ENCODE results near the gene TCP11. TPM values are rescaled to one million over a fixed set of nuclear protein-coding genes. Genes with fewer than 3 reads are reported as not detected.

TCP11 gene
- total and polyA plus RNA-seq, 2 donors (not counting 1 experiment from before 2014, with no cell fraction given): not detected

- ChIA-PET POLR2A (no interaction called here), CTCF (interaction anchor here (1.1 to 1.3 kb wide), 2 partner anchors 12 to 141 kb away, joined by 4 to 6 read pairs; no protein-coding TSS in a partner anchor)
- Histone ChIP-seq H3K9me3 (ENCODE audit: control extremely low read depth in 1 of 3, control insufficient read depth in 2 of 3, insufficient read depth in 1 of 3, low read length in 2 of 3) (peaks cover 0 to 5% (median 2%) of the 10 kb centered on the region in 3 donors), H4K20me1 (ENCODE audit: control insufficient read depth, insufficient read depth, low read length, poor library complexity, severe bottlenecking) (no peaks in the 10 kb centered on the region), H3K4me1 (ENCODE audit: control insufficient read depth in 2 of 2, insufficient read depth in 2 of 2, low read length in 2 of 2) (no peaks in the 10 kb centered on the region), H3K4me3 (ENCODE audit: control extremely low read depth in 1 of 5, extremely low read depth in 1 of 5, insufficient read depth in 1 of 5, low read depth in 2 of 5, low read length in 4 of 5) (no peak overlapping the region), H3K36me3 (replicated peaks in 1 of 2; ENCODE audit: control extremely low read depth in 1 of 2, control insufficient read depth in 1 of 2, extremely low read depth in 1 of 2, insufficient read depth in 2 of 2, low read length in 1 of 2) (no peaks in the 10 kb centered on the region), H2AFZ (ENCODE audit: insufficient read depth, low read depth, low read length, poor library complexity, severe bottlenecking) (no peak overlapping the region), H3K4me2 (replicated peaks; ENCODE audit: low read depth, low read length, poor library complexity, severe bottlenecking) (no peak overlapping the region), H3K27me3 (replicated peaks in 1 of 4; ENCODE audit: control extremely low read depth in 1 of 4, control insufficient read depth in 3 of 4, insufficient read depth in 4 of 4, low read length in 3 of 4) (peaks cover 0 to 8% (median 1%) of the 10 kb centered on the region in 4 experiments), H3K27ac (ENCODE audit: low read length in 2 of 2) (no peak overlapping the region), H3K79me2 (ENCODE audit: control insufficient read depth, insufficient read depth, low read length) (no peaks in the 10 kb centered on the region), H3K9ac (ENCODE audit: low read length) (no peak overlapping the region)
- H3K4me3 Mint-ChIP-seq: no peak overlapping the region
- intact Hi-C loops (cut with micrococcal nuclease): no loop called here
- WGBS (ENCODE audit: insufficient coverage): 89% methylated on average over 2 of the region's 4 CpGs
- no peak overlapping the region for H3K27ac Mint-ChIP-seq
- peaks cover 32% of the 10 kb centered on the region for H3K27me3 Mint-ChIP-seq
- TF ChIP-seq EZH2 (IDR thresholded peaks at IDR 0.05; ENCODE audit: borderline replicate concordance, insufficient read depth, low read depth, low read length, poor library complexity, severe bottlenecking): no peak
- TF ChIP-seq, protein P1, sequence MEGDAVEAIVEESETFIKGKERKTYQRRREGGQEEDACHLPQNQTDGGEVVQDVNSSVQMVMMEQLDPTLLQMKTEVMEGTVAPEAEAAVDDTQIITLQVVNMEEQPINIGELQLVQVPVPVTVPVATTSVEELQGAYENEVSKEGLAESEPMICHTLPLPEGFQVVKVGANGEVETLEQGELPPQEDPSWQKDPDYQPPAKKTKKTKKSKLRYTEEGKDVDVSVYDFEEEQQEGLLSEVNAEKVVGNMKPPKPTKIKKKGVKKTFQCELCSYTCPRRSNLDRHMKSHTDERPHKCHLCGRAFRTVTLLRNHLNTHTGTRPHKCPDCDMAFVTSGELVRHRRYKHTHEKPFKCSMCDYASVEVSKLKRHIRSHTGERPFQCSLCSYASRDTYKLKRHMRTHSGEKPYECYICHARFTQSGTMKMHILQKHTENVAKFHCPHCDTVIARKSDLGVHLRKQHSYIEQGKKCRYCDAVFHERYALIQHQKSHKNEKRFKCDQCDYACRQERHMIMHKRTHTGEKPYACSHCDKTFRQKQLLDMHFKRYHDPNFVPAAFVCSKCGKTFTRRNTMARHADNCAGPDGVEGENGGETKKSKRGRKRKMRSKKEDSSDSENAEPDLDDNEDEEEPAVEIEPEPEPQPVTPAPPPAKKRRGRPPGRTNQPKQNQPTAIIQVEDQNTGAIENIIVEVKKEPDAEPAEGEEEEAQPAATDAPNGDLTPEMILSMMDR (IDR thresholded peaks at IDR 0.05): no peak
- ATAC-seq (ENCODE audit: low read depth) (no peak), DNase-seq (no peak)
- H3K4me1 Mint-ChIP-seq: no peaks in the 10 kb centered on the region
- peaks cover under 1% of the 10 kb centered on the region for H3K9me3 Mint-ChIP-seq (ENCODE audit: insufficient read depth)
These were observed 13.1 kb downstream of the TCP11 start for GRCh38 chr6:35128042-35128441.

DNA sequence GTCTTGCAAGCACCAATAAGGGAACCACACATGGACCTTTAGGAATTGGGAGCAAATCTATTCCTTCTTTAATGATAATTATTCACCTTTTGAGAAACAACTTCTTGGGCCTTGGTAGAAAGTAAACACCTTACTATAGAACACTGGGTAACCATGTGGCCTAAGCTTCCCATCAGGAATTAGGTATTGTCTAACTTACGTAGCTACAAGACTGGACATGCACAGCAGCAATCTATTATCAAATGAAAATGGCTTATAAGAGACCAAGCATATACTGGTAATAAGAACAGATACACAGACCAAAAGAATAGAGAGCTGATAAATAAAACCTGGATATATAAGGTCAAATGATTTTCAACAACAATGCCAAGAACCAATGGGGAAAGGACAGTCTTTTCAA lies 16.8 kb downstream of the TCP11 start:
- Histone ChIP-seq H3K9me3 (ENCODE audit: control extremely low read depth in 1 of 3, control insufficient read depth in 2 of 3, insufficient read depth in 1 of 3, low read length in 2 of 3) (peaks cover 0 to 10% (median 5%) of the 10 kb centered on the region in 3 donors), H3K9ac (ENCODE audit: low read length) (no peak overlapping the region), H3K79me2 (ENCODE audit: control insufficient read depth, insufficient read depth, low read length) (no peaks in the 10 kb centered on the region), H3K27me3 (replicated peaks in 1 of 4; ENCODE audit: control extremely low read depth in 1 of 4, control insufficient read depth in 3 of 4, insufficient read depth in 4 of 4, low read length in 3 of 4) (peaks cover 0 to 8% (median 1%) of the 10 kb centered on the region in 4 experiments), H2AFZ (ENCODE audit: insufficient read depth, low read depth, low read length, poor library complexity, severe bottlenecking) (no peak overlapping the region), H4K20me1 (ENCODE audit: control insufficient read depth, insufficient read depth, low read length, poor library complexity, severe bottlenecking) (no peaks in the 10 kb centered on the region), H3K4me3 (ENCODE audit: control extremely low read depth in 1 of 5, extremely low read depth in 1 of 5, insufficient read depth in 1 of 5, low read depth in 2 of 5, low read length in 4 of 5) (no peak overlapping the region), H3K4me1 (ENCODE audit: control insufficient read depth in 2 of 2, insufficient read depth in 2 of 2, low read length in 2 of 2) (no peaks in the 10 kb centered on the region), H3K27ac (ENCODE audit: low read length in 2 of 2) (no peak overlapping the region), H3K4me2 (replicated peaks; ENCODE audit: low read depth, low read length, poor library complexity, severe bottlenecking) (no peak overlapping the region), H3K36me3 (replicated peaks in 1 of 2; ENCODE audit: control extremely low read depth in 1 of 2, control insufficient read depth in 1 of 2, extremely low read depth in 1 of 2, insufficient read depth in 2 of 2, low read length in 1 of 2) (no peaks in the 10 kb centered on the region)
- no peak for TF ChIP-seq EZH2 (IDR thresholded peaks at IDR 0.05; ENCODE audit: borderline replicate concordance, insufficient read depth, low read depth, low read length, poor library complexity, severe bottlenecking)
- DNase-seq (no peak), ATAC-seq (ENCODE audit: low read depth) (no peak)
- intact Hi-C loops (cut with micrococcal nuclease): no loop called here
- Mint-ChIP-seq H3K9me3 (ENCODE audit: insufficient read depth) (peaks cover 4% of the 10 kb centered on the region), H3K27me3 (peaks cover 21% of the 10 kb centered on the region), H3K4me3 (no peak overlapping the region), H3K27ac (no peak overlapping the region), H3K4me1 (no peaks in the 10 kb centered on the region)
- POLR2A ChIA-PET: no interaction called here
- WGBS (ENCODE audit: insufficient coverage): no CpG with 5 or more reads among the region's 1 CpG
- CTCF ChIA-PET: interaction anchor here (1.4 to 1.5 kb wide), 2 partner anchors 10 to 16 kb away, joined by 3 to 5 read pairs; no protein-coding TSS in a partner anchor

All from B cell (primary cell).